Bronchial epithelial cell (primary cell): Measurements from ENCODE around the gene PI4KA. TPM values are rescaled to one million over a fixed set of nuclear protein-coding genes. Genes with fewer than 3 reads are reported as not detected.

Source experiments
- DNase-seq: peaks from one replicate; pipeline ENCODE4 v3.0.0-alpha.2; 2010; ENCODE audit warnings: low read depth
- FAIRE-seq: peaks from 2 replicates; lab custom pipeline; 2011; peaks lifted over from hg19 to GRCh38; lab: Jason Lieb, UNC
- H3K27me3 ChIP-seq: 2 replicates; pipeline ENCODE4 v1.5.1; 2011; ENCODE audit warnings: low read length; ENCODE audit not compliant: control insufficient read depth, insufficient read depth
- H3K36me3 ChIP-seq: 2 replicates; pipeline ENCODE4 v1.5.1; 2011; ENCODE audit warnings: low read length; ENCODE audit not compliant: control insufficient read depth, insufficient read depth
- H3K4me3 ChIP-seq: 2 replicates; pipeline ENCODE4 v1.5.1; 2011; ENCODE audit warnings: mild to moderate bottlenecking, low read depth, low read length, control low read depth
- total RNA-seq: library from RNA; depleted of rRNA; stranded (reverse); fragments of >200 nt; gene quantifications from 2 replicates; pipeline ENCODE4 v1.2.1, GENCODE V29; 2014
- TF ChIP-seq, protein P1 (sequence below): IDR thresholded peaks from 2 replicates; pipeline ENCODE4 v1.5.1; 2011; ENCODE audit warnings: mild to moderate bottlenecking, moderate library complexity, low read length, control low read depth, inconsistent platforms; ENCODE audit not compliant: insufficient read depth, severe bottlenecking

PI4KA gene
- total RNA-seq, 1 donor from 2014 or later: 9.5 TPM

DNA sequence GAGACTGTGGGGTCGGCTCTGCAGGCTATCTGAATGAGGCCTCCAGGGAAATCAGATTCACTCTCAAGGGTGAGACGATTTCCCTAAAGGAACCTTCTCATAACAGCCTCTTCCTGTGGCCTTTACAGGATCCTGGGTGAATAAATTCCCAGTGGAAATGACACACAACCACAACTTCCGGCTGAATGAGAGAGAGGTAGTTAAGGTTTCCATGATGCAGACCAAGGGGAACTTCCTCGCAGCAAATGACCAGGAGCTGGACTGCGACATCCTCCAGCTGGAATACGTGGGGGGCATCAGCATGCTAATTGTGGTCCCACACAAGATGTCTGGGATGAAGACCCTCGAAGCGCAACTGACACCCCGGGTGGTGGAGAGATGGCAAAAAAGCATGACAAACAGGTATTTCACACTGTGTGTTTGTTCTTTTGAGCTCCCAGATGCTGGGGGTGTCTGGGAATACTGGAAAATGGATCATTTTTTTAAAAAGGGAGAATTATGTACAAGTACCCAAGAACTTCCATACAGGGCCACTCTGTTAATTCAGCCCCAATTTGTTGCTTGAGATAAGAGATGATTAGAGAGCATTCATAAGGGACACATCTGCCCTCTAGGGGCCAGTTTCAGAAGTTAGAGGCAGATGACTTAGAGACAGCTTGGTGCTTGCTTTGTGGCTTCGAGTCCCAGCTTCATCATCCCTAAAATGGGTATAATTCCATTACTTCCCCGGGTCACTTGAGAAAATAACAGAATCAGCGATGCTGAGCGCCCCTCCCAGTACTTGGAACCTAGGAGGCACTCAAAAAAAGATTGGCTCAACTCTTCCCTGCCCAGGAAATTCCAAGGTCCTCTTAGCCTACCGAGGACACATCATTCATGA lies 74.5 kb downstream of the PI4KA start:
- FAIRE-seq (peak; percentile 84), DNase-seq (peak; percentile 69)
- TF ChIP-seq, protein P1, sequence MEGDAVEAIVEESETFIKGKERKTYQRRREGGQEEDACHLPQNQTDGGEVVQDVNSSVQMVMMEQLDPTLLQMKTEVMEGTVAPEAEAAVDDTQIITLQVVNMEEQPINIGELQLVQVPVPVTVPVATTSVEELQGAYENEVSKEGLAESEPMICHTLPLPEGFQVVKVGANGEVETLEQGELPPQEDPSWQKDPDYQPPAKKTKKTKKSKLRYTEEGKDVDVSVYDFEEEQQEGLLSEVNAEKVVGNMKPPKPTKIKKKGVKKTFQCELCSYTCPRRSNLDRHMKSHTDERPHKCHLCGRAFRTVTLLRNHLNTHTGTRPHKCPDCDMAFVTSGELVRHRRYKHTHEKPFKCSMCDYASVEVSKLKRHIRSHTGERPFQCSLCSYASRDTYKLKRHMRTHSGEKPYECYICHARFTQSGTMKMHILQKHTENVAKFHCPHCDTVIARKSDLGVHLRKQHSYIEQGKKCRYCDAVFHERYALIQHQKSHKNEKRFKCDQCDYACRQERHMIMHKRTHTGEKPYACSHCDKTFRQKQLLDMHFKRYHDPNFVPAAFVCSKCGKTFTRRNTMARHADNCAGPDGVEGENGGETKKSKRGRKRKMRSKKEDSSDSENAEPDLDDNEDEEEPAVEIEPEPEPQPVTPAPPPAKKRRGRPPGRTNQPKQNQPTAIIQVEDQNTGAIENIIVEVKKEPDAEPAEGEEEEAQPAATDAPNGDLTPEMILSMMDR: peak; percentile 82
- no peak overlapping the region for H3K4me3 ChIP-seq
- H3K27me3 ChIP-seq: no peaks in the 10 kb centered on the region
- H3K36me3 ChIP-seq: peaks cover 7% of the 10 kb centered on the region

DNA sequence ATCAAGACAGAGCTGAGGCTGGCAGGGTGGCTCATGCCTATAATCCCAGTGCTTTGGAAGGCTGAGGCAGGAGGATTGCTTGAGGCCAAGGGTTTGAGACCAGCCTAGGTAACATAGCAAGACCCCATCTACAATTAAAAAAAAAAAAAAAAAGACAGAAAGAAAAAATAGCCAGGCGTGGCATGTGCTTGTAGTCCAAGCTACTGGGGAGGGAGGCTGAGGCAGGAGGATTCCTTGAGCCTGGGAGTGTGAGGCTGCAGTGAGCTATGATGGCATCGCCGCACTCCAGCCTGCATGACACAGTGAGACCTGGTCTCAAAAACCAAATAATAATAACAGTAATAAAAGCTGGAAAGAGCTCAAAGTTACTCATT lies 75.3 kb downstream of the PI4KA start:
- DNase-seq: no peak
- H3K36me3 ChIP-seq: peaks cover 7% of the 10 kb centered on the region
- TF ChIP-seq, protein P1: no peak
- no peak for FAIRE-seq
- no peaks in the 10 kb centered on the region for H3K27me3 ChIP-seq
- no peak overlapping the region for H3K4me3 ChIP-seq

DNA sequence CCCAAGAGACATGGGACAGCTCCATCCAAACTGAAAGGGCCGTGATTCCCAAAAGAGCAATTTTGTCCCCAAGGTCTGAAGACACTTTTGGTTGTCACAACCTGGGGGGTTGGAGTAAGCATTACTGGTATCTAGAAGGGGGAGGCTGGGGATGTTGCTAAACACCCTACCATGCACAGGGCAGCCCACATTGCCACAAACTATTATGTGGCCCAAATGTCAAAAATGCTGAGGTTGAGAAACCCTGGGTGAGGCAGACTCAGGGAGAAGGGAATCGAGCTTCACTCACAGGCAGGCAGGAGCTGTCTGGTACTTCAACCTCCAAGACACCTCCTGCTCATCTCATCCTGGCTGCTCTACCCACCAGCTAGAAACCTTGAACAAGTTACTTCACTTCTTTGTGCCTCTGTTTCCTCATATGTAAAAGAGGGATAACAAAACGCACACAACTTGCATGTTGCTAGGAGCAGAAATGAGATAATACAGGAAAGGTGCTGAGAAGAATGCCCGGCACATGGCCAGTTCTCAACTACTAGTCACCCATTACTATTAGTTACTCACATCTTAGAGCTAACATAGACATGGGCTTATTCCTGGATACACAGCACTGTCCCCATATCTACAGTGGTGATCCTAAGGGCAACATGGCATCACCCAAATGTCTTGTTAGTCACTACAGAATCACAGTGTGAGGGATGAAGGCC lies 75.9 kb downstream of the PI4KA start:
- Histone ChIP-seq H3K4me3 (no peak overlapping the region), H3K27me3 (no peaks in the 10 kb centered on the region), H3K36me3 (peaks cover 3% of the 10 kb centered on the region)
- TF ChIP-seq, protein P1: no peak
- DNase-seq: peak; percentile 39
- FAIRE-seq: no peak

DNA sequence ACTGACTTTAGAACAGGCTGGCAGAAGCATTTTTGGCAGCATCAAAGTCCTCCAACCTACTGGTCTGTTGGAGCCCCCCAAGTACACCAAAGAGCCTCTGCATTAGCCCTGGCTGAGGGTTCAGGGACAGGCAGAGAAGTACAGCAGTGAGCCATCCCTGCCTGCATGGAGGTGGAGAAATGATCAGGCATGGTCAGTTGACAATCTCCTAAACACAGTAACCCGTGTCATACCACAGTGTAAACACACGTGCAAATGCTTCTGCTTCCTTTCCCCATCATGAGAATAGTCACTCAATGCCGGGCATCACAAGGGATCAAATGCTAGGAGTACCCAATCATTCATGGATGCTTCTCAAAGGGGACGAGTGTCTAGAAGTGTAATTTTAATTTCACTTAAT lies 76.5 kb downstream of the PI4KA start:
- no peak for FAIRE-seq
- Histone ChIP-seq H3K4me3 (no peak overlapping the region), H3K36me3 (peaks cover 1% of the 10 kb centered on the region), H3K27me3 (no peaks in the 10 kb centered on the region)
- TF ChIP-seq, protein P1: no peak
- no peak for DNase-seq

DNA sequence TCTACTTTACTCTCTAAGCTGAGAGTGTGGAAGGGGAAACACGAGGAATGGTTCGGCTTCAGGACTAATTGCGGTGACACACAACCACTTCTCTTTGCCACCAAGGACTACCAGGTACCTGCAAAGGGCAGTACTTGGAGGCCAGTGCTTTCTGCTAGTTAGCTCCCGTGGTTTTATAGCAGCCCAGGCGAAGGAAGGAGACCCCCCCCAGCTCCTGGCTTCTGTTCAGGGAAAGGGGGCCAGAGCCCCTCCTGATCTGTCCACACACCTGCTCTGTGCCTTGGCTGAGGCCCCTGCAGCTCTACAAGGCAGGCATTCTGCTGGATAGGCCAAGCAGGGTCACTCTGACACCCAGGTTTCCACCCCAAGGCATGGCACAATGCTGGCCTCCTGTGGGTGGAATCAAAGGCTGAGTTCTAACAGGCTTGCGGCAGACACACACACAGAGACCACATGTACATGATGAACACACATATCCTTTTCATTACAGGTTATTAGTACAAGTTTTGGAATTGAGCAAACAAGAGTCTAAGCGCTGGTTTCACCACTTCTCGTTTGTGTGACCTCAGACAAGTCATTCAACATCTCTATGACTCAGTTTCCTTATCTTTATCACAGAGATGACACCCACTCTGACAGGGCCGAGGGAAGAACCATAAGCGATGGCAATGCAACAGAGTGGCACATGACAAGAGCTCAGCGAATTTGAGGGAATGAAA lies 77.2 kb downstream of the PI4KA start:
- Histone ChIP-seq H3K27me3 (no peaks in the 10 kb centered on the region), H3K4me3 (no peak overlapping the region), H3K36me3 (peaks cover 1% of the 10 kb centered on the region)
- DNase-seq (peak; percentile 90), FAIRE-seq (no peak)
- TF ChIP-seq, protein P1: no peak
